Prostate gland (tissue), 2 donors: ENCODE measurements around the gene SPATA6L. TPM values are rescaled to one million over a fixed set of nuclear protein-coding genes. Genes with fewer than 3 reads are reported as not detected.

Experiments used
- DNase-seq: peaks from one replicate; pipeline ENCODE4 v3.0.0-alpha.2; 2019; ENCODE audit warnings: low spot score
- H3K27ac ChIP-seq, 2 donors: fragments of 200-600 bp; sonication (generic); 2 replicates each; pipeline ENCODE4 v1.5.1; 2017 to 2019
- H3K27me3 ChIP-seq: fragments of 200-600 bp; sonication (generic); replicated peaks from 2 replicates; pipeline ENCODE4 v1.5.1; 2019; ENCODE audit not compliant: insufficient read depth
- H3K36me3 ChIP-seq, 2 donors: fragments of 200-600 bp; sonication (generic); 1 replicate in 1 of 2; 2 replicates in 1 of 2; pipeline versions ENCODE4 v1.5.1 to v1.8.1; 2017 to 2019
- H3K4me1 ChIP-seq: fragments of 200-600 bp; sonication (generic); replicated peaks from 2 replicates; pipeline ENCODE4 v1.5.1; 2019
- H3K4me3 ChIP-seq, 2 donors: fragments of 200-600 bp; sonication (generic); 2 replicates each; pipeline ENCODE4 v1.5.1; 2017 to 2019
- H3K9me3 ChIP-seq: fragments of 200-600 bp; sonication (generic); 2 replicates; pipeline ENCODE4 v1.5.1; 2017
- POLR2A ChIP-seq: fragments of 450-650 bp; IDR thresholded peaks from one replicate; pipeline ENCODE4 v1.6.1; 2016; ENCODE audit warnings: antibody characterized with exemption, mild to moderate bottlenecking
- POLR2AphosphoS5 ChIP-seq: sonication (generic); formaldehyde crosslinking; IDR thresholded peaks from one replicate; pipeline ENCODE4 v1.6.1; 2017; ENCODE audit warnings: antibody characterized with exemption
- WGBS: methylation state at CpG from one replicate; pipeline ENCODE4 v1.1.5; 2018; 5-methylcytosine and 5-hydroxymethylcytosine counted together
- intact Hi-C: fragments of 100-400 bp; cut with DNase I; formaldehyde crosslinking; loops from one replicate; pipeline ENCODE4 v1.14.2; 2022
- total RNA-seq, 2 donors: library from RNA; depleted of rRNA; stranded (reverse); fragments of >200 nt; gene quantifications; one replicate each; pipeline ENCODE4 v1.1.0, GENCODE V29; 2016
- TF ChIP-seq, protein P1 (sequence below), 4 experiments: fragments of 200-600 bp in 2 of 4; fragments of 450-650 bp in 2 of 4; sonication (generic) in 2 of 4; IDR thresholded peaks; 1 replicate in 3 of 4; 2 replicates in 1 of 4; pipeline ENCODE4 v1.5.1; 2016 to 2019; ENCODE audit warnings: antibody characterized with exemption in 4 of 4, mild to moderate bottlenecking in 2 of 4, moderate library complexity in 2 of 4

Gene SPATA6L
- total RNA-seq, 2 donors from 2014 or later: 3.1 to 6.2 TPM

DNA sequence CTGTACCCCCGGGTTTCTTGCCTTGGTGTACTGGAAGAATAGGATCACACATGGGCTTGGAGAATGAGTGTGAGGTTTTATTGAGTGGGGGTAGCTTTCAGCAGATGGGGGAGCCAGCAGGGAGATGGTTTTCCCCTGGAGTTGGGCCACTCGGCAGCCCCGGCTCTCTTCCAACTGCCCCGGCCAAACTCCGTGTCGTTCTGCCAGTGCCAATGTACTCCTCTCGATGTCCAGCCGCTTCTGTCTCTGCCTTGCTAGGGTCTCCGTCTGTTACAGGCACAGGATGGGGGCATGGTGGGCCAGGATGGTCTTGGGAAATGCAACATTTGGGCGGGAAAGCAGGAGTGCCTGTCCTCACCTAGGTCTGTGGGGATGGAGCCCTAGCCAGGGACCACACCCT is 11.7 kb downstream of the SPATA6L start:
- Histone ChIP-seq H3K27me3 (no peaks in the 10 kb centered on the region), H3K36me3 (no peaks in the 10 kb centered on the region), H3K4me1 (no peaks in the 10 kb centered on the region), H3K4me3 (no peak overlapping the region), H3K9me3 (no peaks in the 10 kb centered on the region), H3K27ac (no peak overlapping the region)
- no peak for TF ChIP-seq POLR2AphosphoS5
- TF ChIP-seq, protein P1, sequence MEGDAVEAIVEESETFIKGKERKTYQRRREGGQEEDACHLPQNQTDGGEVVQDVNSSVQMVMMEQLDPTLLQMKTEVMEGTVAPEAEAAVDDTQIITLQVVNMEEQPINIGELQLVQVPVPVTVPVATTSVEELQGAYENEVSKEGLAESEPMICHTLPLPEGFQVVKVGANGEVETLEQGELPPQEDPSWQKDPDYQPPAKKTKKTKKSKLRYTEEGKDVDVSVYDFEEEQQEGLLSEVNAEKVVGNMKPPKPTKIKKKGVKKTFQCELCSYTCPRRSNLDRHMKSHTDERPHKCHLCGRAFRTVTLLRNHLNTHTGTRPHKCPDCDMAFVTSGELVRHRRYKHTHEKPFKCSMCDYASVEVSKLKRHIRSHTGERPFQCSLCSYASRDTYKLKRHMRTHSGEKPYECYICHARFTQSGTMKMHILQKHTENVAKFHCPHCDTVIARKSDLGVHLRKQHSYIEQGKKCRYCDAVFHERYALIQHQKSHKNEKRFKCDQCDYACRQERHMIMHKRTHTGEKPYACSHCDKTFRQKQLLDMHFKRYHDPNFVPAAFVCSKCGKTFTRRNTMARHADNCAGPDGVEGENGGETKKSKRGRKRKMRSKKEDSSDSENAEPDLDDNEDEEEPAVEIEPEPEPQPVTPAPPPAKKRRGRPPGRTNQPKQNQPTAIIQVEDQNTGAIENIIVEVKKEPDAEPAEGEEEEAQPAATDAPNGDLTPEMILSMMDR (IDR thresholded peaks at IDR 0.05): no peak
- TF ChIP-seq POLR2A: no peak
- intact Hi-C loops: no loop called here
- WGBS: 95% methylated on average over 8 of the region's 10 CpGs
- DNase-seq: no peak

GRCh38 chr9:4654084-4654483 is 12.2 kb downstream of the SPATA6L start:
- Histone ChIP-seq H3K36me3 (no peaks in the 10 kb centered on the region), H3K27me3 (no peaks in the 10 kb centered on the region), H3K4me1 (no peaks in the 10 kb centered on the region), H3K27ac (no peak overlapping the region), H3K9me3 (no peaks in the 10 kb centered on the region), H3K4me3 (no peak overlapping the region)
- DNase-seq: no peak
- 92% methylated on average over 9 of the region's 9 CpGs for WGBS
- intact Hi-C loops: no loop called here
- TF ChIP-seq POLR2A: no peak

DNA sequence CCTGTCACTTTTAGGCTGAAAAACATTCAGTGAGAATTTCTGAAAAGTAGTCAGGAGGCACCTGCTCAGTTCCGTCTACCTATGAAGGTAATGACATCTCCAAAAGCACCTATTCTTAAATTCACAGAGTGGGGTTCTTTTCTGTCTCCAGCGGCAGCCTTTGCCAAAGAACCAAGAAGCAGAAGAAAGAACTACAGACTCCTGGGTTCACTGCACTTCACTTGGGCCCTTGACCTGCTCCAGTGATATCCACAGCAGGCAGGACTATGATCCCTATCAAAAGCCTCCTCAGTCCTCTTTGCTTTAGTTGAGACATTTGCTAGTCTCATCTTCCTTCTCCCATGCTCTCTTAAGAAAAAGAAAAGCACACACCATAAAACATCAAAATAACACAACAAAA is 23.9 kb downstream of the SPATA6L start:
- intact Hi-C loops: no loop called here
- Histone ChIP-seq H3K36me3 (no peaks in the 10 kb centered on the region), H3K27me3 (no peaks in the 10 kb centered on the region), H3K27ac (no peak overlapping the region), H3K4me1 (no peaks in the 10 kb centered on the region), H3K4me3 (no peak overlapping the region), H3K9me3 (no peaks in the 10 kb centered on the region)
- TF ChIP-seq, protein P1 (IDR thresholded peaks at IDR 0.05): no peak
- no peak for DNase-seq
- 98% methylated on average over 2 of the region's 2 CpGs for WGBS

GRCh38 chr9:4640027-4640426 is 26.3 kb downstream of the SPATA6L start:
- Histone ChIP-seq H3K4me1 (no peaks in the 10 kb centered on the region), H3K4me3 (no peak overlapping the region), H3K36me3 (no peaks in the 10 kb centered on the region), H3K9me3 (no peaks in the 10 kb centered on the region), H3K27me3 (no peaks in the 10 kb centered on the region), H3K27ac (no peak overlapping the region)
- intact Hi-C loops: no loop called here
- 28% methylated on average over 2 of the region's 2 CpGs for WGBS
- TF ChIP-seq POLR2AphosphoS5 (no peak), POLR2A (no peak)
- TF ChIP-seq, protein P1 (IDR thresholded peaks at IDR 0.05): peak in 3 of 4 experiments; percentile 41 to 61 (median 50)
- no peak for DNase-seq

GRCh38 chr9:4639420-4639819 is 26.9 kb downstream of the SPATA6L start:
- TF ChIP-seq POLR2AphosphoS5 (no peak), POLR2A (no peak)
- TF ChIP-seq, protein P1 (IDR thresholded peaks at IDR 0.05): no peak
- intact Hi-C loops: loop anchor here (1.0 to 5.0 kb wide), 2 partner anchors 37 to 256 kb away; no protein-coding TSS in a partner anchor

More at GRCh38 chr9:4639420-4639819, 26.9 kb downstream of the SPATA6L start:
- Histone ChIP-seq H3K4me1 (no peaks in the 10 kb centered on the region), H3K4me3 (no peak overlapping the region), H3K9me3 (no peaks in the 10 kb centered on the region), H3K27me3 (no peaks in the 10 kb centered on the region), H3K27ac (no peak overlapping the region), H3K36me3 (no peaks in the 10 kb centered on the region)
- DNase-seq: no peak
- 37% methylated on average over 2 of the region's 2 CpGs for WGBS
